Anterior cingulate cortex (tissue), 58 donors: ENCODE results near the gene ZSCAN20.

ENCODE experiments used
- DNase-seq, 58 donors: peaks; one replicate each; lab custom pipeline; 2025; lab: John Stamatoyannopoulos, UW

ZSCAN20 gene

DNA sequence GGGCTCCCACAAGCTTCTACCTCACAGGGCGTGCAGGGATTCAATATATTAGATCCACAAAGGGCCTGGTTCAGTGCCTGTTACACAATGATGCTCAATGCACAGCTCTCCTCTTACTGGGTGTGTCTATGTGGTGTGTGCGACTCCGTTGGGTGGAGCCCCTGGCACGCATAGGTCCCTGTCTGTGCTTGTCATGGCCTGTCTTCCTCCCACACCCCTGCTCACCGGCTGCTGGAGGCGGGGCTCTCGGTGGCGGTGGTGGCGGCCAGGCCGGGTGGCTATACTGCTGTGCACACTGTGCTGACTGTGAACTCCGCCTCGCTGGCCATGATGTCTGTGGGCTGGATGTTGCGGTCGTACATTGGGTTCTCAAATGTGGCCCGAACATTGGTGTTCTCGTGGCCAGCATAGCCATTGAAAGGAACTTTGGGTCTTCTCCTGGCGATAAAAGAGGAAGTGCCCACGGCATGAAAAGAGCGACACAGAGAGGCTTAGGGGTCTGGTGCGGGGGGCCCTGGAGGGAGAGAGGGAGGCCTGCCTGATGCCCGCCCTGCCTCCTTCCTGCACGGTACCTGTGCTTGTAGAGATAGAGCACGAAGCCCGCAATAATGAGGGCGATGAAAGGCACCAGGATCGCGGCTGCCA is 46.9 kb downstream of the ZSCAN20 start:
- DNase-seq, result no peak

DNA sequence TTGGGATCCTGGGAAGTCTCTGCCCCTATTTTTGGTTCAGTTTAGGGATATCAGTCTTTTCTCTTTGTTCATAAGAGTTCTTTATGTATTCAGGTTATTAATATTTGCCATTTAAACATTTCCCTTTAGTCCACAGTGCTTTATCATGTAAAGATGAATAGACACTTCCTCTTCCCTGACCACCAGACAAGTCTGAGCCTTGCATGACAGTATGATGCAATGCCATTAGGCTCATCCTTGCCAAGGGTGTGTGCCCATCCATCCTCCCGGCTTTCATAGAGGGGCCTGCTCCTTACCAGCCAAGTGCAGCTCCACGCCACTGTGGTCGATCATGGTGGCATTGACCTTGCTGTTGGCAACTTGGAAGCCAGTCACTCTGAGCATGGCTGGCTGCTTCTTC is 52.1 kb downstream of the ZSCAN20 start:
- DNase-seq, result no peak

DNA sequence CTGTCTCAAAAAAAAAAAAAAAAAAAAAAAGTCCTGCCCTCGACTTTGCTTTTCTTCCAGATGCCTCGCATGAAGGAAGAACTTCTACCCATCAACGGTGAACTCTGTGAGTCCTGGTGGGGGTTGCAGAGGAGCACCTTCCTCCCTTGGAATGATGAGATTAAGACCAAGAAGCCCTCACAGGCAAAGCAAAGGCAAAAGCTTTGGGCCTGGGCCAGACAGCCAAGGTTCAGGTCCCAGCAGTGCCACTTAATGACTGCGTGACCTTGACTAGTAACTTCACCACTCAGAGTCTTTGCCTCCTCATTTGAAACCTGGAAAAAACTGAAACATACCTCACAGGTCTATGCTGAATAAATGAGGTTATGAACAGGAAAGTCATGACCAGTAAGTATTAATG is 55.5 kb downstream of the ZSCAN20 start:
- DNase-seq, result no peak

DNA sequence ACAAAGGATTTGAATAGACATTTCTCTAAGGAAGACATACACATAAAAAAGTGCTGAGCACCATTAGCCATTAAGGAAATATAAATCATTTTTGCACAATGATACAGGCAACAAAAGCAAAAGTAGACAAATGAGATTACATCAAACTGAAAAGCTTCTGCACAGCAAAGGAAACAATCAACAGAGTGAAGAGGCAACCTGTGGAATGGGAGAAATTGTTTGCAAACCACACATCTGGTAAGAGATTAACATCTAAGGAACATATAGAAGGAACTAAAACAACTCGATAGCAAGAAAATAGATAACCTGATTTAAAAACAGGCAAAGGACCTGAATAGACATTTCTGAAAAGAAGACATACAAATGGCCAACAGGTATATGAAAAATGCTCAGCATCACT is 57.5 kb downstream of the ZSCAN20 start:
- DNase-seq, result no peak

DNA sequence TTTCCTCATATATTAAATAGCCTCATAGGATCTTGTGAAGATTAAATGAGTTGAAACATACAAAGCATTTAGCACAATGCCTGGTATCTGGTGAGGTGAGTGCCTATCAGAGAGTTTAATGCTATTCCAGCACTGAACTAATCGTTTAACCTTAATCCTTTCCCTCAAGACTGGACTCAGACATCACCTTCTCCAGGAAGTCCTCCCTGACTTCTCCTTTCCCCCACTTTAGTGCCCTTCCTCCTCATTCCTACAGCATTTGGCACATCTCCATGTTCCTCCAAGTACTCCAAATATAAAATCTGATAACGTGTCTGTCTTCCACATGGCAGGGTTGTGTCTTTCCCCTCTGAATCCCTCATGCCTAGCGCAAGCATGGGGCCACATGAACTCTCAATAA is 59.8 kb downstream of the ZSCAN20 start:
- DNase-seq, result no peak

DNA sequence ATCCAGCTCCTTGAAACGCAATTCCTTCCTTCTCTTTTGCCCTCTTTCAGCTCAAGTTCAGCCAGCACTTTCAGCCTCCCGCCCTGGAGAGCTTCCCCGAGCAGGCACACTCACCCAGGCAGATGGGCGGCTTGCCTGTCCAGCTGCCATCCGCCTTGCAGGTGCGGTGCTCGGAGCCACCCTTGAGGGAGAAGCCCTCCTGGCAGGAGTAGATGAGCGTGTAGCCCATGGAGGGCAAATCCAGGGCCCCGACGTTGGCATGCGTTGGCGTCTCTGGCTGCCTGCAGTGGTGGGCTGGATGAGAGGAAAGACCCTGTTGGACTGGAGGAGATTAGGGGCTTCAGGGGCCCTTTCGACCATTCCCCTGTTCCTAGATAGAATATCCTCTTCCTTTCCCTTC is 60.5 kb downstream of the ZSCAN20 start:
- no peak for DNase-seq

DNA sequence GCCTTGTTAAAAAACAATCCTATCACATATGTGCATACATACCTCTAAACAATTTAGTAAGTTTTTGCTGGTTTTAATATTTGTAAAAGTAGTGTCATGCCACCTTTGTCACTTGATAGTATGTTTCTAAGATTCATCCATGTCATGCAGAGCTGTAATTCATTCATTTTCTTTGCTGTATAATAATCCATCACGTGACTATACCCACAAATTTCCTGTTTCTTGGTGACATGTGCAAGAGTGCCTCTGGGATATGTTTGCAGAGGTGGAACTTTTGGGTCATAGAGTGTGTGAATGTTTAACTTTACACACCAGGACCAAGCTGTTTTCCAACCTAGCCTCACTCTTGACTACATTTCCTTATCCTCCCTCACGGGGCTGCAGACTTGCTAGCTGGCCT is 62.9 kb downstream of the ZSCAN20 start:
- no peak for DNase-seq

DNA sequence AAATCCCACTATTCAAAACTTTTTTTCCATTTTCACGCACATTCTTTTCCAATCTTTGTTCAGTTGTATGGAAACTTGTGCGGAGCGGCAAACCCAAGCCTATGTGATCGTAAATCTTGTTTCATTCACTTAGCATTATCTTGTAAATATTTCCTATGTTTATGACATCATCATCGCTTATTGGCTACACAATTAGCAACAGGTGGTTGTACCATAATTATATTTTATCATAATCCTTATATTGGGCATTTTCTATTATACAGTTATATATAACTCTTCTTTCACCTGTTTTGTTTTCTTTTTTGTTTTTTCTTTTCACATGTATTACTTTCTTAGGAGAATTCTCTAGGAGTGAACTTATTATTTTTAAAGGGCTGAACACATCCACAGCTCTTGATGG is 65.4 kb downstream of the ZSCAN20 start:
- DNase-seq, result no peak

DNA sequence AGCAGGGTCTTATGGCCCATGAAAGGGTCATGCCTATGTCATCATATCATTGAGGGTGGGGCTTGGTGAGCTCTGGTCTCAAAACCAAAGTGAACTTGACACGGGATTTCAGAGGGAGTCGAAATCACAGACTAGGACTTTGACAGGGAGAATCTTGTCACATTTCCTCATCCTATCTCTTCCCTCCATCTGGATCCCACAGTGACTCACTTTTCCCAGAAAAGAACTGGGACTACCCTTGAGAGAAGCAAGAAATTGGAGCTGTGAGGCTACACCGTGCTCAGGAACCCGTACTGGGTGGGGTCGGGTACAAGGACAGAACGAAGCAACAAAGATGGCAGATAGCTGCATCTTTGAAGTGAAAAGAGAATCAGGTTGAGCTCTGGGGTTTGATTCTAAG is 69.5 kb downstream of the ZSCAN20 start:
- no peak for DNase-seq
